PC-3 (cell line): ENCODE data around the gene NAA40. TPM values are rescaled to one million over a fixed set of nuclear protein-coding genes. Genes with fewer than 3 reads are reported as not detected.
"Not testable (repeated sequence)": the region's sequence is repeated elsewhere in the genome, so short reads cannot be mapped to it uniquely, and the experiment has no call there.

Source experiments
- ATAC-seq: fragments of 200-7000 bp; cut with Tn5 transposase; 2 replicates; pipeline ENCODE4 v1.9.1; 2020; ENCODE audit warnings: mild to moderate bottlenecking, moderate library complexity
- BruUV-seq: library from RNA; stranded (reverse); fragments of 400-500 nt; replicated peaks from 2 replicates; lab custom pipeline; 2021; lab: Mats Ljungman, UMichigan
- CTCF ChIA-PET: fragments of 300-600 bp; sonication (Branson Sonifier 250); formaldehyde crosslinking; loops from one replicate; lab custom pipeline; 2022; ENCODE audit warnings: antibody characterized with exemption; lab: Charles Lee
- POLR2A ChIA-PET: fragments of 300-600 bp; sonication (Branson Sonifier 250); formaldehyde crosslinking; loops from one replicate; lab custom pipeline; 2022; ENCODE audit warnings: antibody characterized with exemption; ENCODE audit not compliant: unreplicated experiment; lab: Charles Lee
- DNase-seq: peaks from one replicate; pipeline ENCODE4 v3.0.0-alpha.2; 2015
- H2AFZ ChIP-seq: fragments of 300-600 bp; sonication (generic); 2 replicates; pipeline ENCODE4 v1.6.0; 2016; ENCODE audit warnings: antibody characterized with exemption, low read length
- H3F3A ChIP-seq: fragments of 300-600 bp; sonication (generic); one replicate; pipeline ENCODE4 v1.6.0; 2017; ENCODE audit warnings: antibody characterized with exemption, low read length, control low read depth, mild to moderate bottlenecking; ENCODE audit not compliant: unreplicated experiment
- H3K27ac ChIP-seq: fragments of 300-600 bp; sonication (generic); 2 replicates; pipeline ENCODE4 v1.5.1; 2016; ENCODE audit warnings: mild to moderate bottlenecking, low read length
- H3K27me3 ChIP-seq: fragments of 300-600 bp; sonication (generic); 2 replicates; pipeline ENCODE4 v1.6.1; 2016; ENCODE audit warnings: low read length, mixed read lengths
- H3K36me3 ChIP-seq: fragments of 300-600 bp; sonication (generic); 2 replicates; pipeline ENCODE4 v1.6.1; 2016; ENCODE audit warnings: low read depth, mixed run types, low read length, mixed read lengths
- H3K4me1 ChIP-seq: fragments of 300-600 bp; sonication (generic); 2 replicates; pipeline ENCODE4 v1.5.1; 2016; ENCODE audit warnings: low read length; ENCODE audit not compliant: insufficient read depth
- H3K4me2 ChIP-seq: fragments of 300-600 bp; sonication (generic); 2 replicates; pipeline ENCODE4 v1.6.0; 2016; ENCODE audit warnings: low read length
- H3K4me3 ChIP-seq: fragments of 300-600 bp; sonication (generic); 2 replicates; pipeline ENCODE4 v1.5.1; 2016; ENCODE audit warnings: mild to moderate bottlenecking, low read length, mixed read lengths
- H3K79me2 ChIP-seq: fragments of 300-600 bp; sonication (generic); 2 replicates; pipeline ENCODE4 v1.6.1; 2017; ENCODE audit warnings: low read length, mixed read lengths
- H3K9ac ChIP-seq: fragments of 300-600 bp; sonication (generic); 2 replicates; pipeline ENCODE4 v1.6.0; 2016; ENCODE audit warnings: mild to moderate bottlenecking, low read length
- H3K9me2 ChIP-seq: fragments of 300-600 bp; sonication (generic); replicated peaks from 2 replicates; pipeline ENCODE4 v1.6.1; 2016; ENCODE audit warnings: mixed run types, low read length, mixed read lengths
- H3K9me3 ChIP-seq: fragments of 300-600 bp; sonication (generic); 2 replicates; pipeline ENCODE4 v1.6.1; 2016; ENCODE audit warnings: low read length, mixed read lengths
- H4K20me1 ChIP-seq: fragments of 300-600 bp; sonication (generic); 2 replicates; pipeline ENCODE4 v1.6.1; 2016; ENCODE audit warnings: low read length, mixed read lengths
- EZH2 ChIP-seq: fragments of 300-600 bp; sonication (generic); IDR thresholded peaks from one replicate; pipeline ENCODE4 v1.6.1; 2017; ENCODE audit warnings: antibody characterized with exemption, mild to moderate bottlenecking, low read length; ENCODE audit not compliant: unreplicated experiment
- EZH2phosphoT487 ChIP-seq: fragments of 300-600 bp; sonication (generic); IDR thresholded peaks from 2 replicates; pipeline ENCODE4 v1.6.1; 2018; ENCODE audit warnings: mild to moderate bottlenecking, antibody characterized with exemption, low read length, borderline replicate concordance
- intact Hi-C: fragments of 100-400 bp; cut with micrococcal nuclease; formaldehyde crosslinking; loops from 2 replicates; pipeline ENCODE4 v1.9.0; 2023
- total RNA-seq: library from RNA; depleted of rRNA; stranded (reverse); fragments of >200 nt; gene quantifications from 2 replicates; pipeline ENCODE4 v1.2.3, GENCODE V29; 2014
- TF ChIP-seq, protein P1 (sequence below): fragments of 300-600 bp; sonication (generic); conservative IDR thresholded peaks from 2 replicates; pipeline ENCODE4 v1.5.1; 2017; ENCODE audit warnings: antibody characterized with exemption, low read depth, mild to moderate bottlenecking, low read length

The NAA40 gene
- total RNA-seq, 1 experiment from 2014 or later: 20.9 TPM

DNA sequence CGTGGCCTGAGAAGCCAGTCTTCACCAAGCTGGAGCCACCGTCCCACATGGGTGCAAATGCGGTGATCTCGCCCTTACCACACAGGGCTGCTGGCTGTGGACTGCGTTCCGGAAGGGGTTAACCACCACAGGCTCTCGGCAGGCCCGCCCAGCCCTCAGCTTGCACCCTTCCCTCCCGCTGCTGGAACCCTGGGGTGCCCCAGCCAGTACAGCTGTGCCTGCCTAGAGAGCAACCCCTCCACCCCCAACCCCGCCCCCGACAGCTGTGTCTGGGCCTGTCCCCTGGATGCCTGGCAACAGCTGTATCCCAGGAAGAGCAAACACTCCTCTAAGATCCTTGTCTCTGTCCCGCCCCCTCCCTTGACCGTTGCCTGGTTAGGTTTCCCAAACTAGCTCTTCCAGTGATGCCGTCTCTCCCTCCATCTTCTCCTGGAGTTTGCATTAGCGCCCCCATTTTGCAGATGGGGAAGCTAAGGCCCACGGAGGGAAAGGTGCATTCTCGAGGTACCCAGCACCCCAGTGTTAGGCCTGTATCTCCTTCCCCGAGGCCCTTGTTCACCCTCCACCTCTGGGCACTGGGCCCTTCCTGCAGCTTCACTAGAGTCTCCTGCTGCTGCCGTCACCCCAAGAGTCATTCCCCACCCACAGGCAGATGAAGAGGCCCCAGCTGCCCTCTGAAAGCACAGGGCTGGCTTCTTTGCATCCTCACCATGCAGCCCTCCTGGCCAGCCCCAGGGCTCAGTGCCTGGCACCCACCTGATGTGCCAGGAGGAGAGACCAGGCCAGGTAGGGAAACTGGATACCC is 23.0 kb downstream of the NAA40 start:
- Histone ChIP-seq H2AFZ (no peak overlapping the region), H3K9ac (no peak overlapping the region), H3K79me2 (no peaks in the 10 kb centered on the region), H4K20me1 (no peaks in the 10 kb centered on the region), H3F3A (no peaks in the 10 kb centered on the region), H3K4me2 (no peak overlapping the region), H3K27ac (no peak overlapping the region), H3K4me3 (no peak overlapping the region), H3K9me2 (no peaks in the 10 kb centered on the region), H3K27me3 (no peaks in the 10 kb centered on the region), H3K36me3 (no peaks in the 10 kb centered on the region), H3K4me1 (no peaks in the 10 kb centered on the region), H3K9me3 (no peaks in the 10 kb centered on the region)
- BruUV-seq: no TSS peak
- intact Hi-C loops: no loop called here
- CTCF ChIA-PET: interaction anchor here (0.6 kb wide), 2 partner anchors 193 to 339 kb away, joined by 3 read pairs; no protein-coding TSS in a partner anchor
- DNase-seq (no peak), ATAC-seq (peak; percentile 30; the same call in 1 of the 2 replicates)
- TF ChIP-seq, protein P1, sequence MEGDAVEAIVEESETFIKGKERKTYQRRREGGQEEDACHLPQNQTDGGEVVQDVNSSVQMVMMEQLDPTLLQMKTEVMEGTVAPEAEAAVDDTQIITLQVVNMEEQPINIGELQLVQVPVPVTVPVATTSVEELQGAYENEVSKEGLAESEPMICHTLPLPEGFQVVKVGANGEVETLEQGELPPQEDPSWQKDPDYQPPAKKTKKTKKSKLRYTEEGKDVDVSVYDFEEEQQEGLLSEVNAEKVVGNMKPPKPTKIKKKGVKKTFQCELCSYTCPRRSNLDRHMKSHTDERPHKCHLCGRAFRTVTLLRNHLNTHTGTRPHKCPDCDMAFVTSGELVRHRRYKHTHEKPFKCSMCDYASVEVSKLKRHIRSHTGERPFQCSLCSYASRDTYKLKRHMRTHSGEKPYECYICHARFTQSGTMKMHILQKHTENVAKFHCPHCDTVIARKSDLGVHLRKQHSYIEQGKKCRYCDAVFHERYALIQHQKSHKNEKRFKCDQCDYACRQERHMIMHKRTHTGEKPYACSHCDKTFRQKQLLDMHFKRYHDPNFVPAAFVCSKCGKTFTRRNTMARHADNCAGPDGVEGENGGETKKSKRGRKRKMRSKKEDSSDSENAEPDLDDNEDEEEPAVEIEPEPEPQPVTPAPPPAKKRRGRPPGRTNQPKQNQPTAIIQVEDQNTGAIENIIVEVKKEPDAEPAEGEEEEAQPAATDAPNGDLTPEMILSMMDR: no peak
- no peak for TF ChIP-seq EZH2phosphoT487
- TF ChIP-seq EZH2: no peak
- POLR2A ChIA-PET: no interaction called here

DNA sequence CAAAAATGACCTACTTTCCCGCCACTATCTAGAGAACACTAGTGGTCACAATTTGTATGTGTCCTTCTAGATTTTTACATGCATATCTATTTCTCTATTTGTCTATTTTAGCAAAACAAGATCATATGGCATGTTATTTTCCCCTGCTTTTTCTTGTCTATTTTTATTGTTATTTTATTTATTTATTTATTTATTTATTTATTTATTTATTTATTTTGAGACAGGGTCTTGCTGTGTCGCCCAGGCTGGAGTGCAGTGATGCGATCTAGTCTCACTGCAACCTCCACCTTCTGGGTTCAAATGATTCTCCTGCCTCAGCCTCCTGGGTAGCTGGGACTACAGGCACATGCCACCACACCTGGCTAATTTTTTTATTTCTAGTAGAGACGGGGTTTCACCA is 25.1 kb downstream of the NAA40 start:
- CTCF ChIA-PET, H3K4me1 ChIP-seq, H3F3A ChIP-seq, H3K9me3 ChIP-seq, H3K79me2 ChIP-seq, POLR2A ChIA-PET, H3K4me2 ChIP-seq, H3K9me2 ChIP-seq, intact Hi-C loops, H2AFZ ChIP-seq, H3K36me3 ChIP-seq, H3K4me3 ChIP-seq, H3K27me3 ChIP-seq, DNase-seq, BruUV-seq, H3K27ac ChIP-seq, H4K20me1 ChIP-seq, H3K9ac ChIP-seq, ATAC-seq: not testable (repeated sequence)

DNA sequence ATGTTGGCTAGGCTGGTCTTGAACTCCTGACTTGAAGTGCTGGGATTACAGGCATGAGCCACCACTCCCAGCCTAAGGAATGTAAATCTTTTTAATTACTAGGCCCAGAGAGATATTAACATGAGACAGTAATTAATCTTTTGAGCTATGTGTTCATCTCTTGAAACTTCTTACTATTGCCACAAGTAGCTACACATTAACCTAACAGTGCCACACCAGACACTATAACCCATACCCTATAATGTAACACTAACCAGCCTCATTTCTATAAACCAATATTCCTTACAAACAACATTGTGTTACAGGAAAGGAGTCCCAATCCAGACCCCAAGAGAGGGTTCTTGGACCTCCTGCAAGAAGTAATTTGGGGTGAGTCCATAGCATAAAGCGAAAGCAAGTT is 27.6 kb downstream of the NAA40 start:
- DNase-seq: no peak
- H4K20me1 ChIP-seq: no peaks in the 10 kb centered on the region
- no peaks in the 10 kb centered on the region for H3K9me2 ChIP-seq
- no peaks in the 10 kb centered on the region for H3K4me1 ChIP-seq
- no peak overlapping the region for H3K4me2 ChIP-seq
- CTCF ChIA-PET: interaction anchor here (1.4 kb wide), 1 partner anchor 20 kb away, joined by 3 read pairs; no protein-coding TSS in a partner anchor
- H2AFZ ChIP-seq: no peak overlapping the region
- H3F3A ChIP-seq: no peaks in the 10 kb centered on the region
- no TSS peak for BruUV-seq
- ATAC-seq: no peak
- no peaks in the 10 kb centered on the region for H3K9me3 ChIP-seq
- TF ChIP-seq EZH2phosphoT487: no peak
- TF ChIP-seq, protein P1: no peak
- H3K79me2 ChIP-seq: no peaks in the 10 kb centered on the region
- H3K9ac ChIP-seq: no peak overlapping the region
- H3K4me3 ChIP-seq: no peak overlapping the region
- H3K27ac ChIP-seq: no peak overlapping the region
- H3K36me3 ChIP-seq: no peaks in the 10 kb centered on the region
- no peaks in the 10 kb centered on the region for H3K27me3 ChIP-seq
- intact Hi-C loops: no loop called here
- POLR2A ChIA-PET: no interaction called here
